GM23338 (cell line): ENCODE data around the gene GHR. TPM values are rescaled to one million over a fixed set of nuclear protein-coding genes. Genes with fewer than 3 reads are reported as not detected.

Experiments
- ATAC-seq: fragments of 200-7000 bp; cut with Tn5 transposase; 3 replicates; pipeline ENCODE4 v1.9.1; 2020
- DNase-seq: peaks from one replicate; pipeline ENCODE4 v3.0.0-alpha.2; 2015; ENCODE audit warnings: low spot score
- H2AFZ ChIP-seq: fragments of 200-600 bp; sonication (generic); 2 replicates; pipeline ENCODE4 v1.8.0; 2016; ENCODE audit warnings: antibody characterized with exemption, mild to moderate bottlenecking, moderate library complexity
- H3F3A ChIP-seq: fragments of 200-600 bp; sonication (generic); replicated peaks from 2 replicates; pipeline ENCODE4 v1.8.0; 2017; ENCODE audit warnings: antibody characterized with exemption, mixed run types, low read depth
- H3K27ac ChIP-seq: fragments of 200-600 bp; sonication (generic); 2 replicates; pipeline ENCODE4 v1.6.1; 2016; ENCODE audit warnings: low read depth
- H3K27me3 ChIP-seq: fragments of 200-600 bp; sonication (generic); 2 replicates; pipeline ENCODE4 v1.8.0; 2016; ENCODE audit warnings: mild to moderate bottlenecking, mixed run types, moderate library complexity; ENCODE audit not compliant: insufficient read depth
- H3K36me3 ChIP-seq: fragments of 200-600 bp; sonication (generic); 2 replicates; pipeline ENCODE4 v1.8.0; 2016; ENCODE audit warnings: mild to moderate bottlenecking; ENCODE audit not compliant: insufficient read depth
- H3K4me1 ChIP-seq: fragments of 200-600 bp; sonication (generic); 2 replicates; pipeline ENCODE4 v1.8.0; 2016; ENCODE audit warnings: mild to moderate bottlenecking, moderate library complexity; ENCODE audit not compliant: insufficient read depth
- H3K4me2 ChIP-seq: fragments of 200-600 bp; sonication (generic); 2 replicates; pipeline ENCODE4 v1.7.1; 2017; ENCODE audit warnings: mixed run types
- H3K4me3 ChIP-seq: fragments of 200-600 bp; sonication (generic); 2 replicates; pipeline ENCODE4 v1.6.1; 2016; ENCODE audit warnings: mixed run types
- H3K79me2 ChIP-seq: fragments of 200-600 bp; sonication (generic); replicated peaks from 2 replicates; pipeline ENCODE4 v1.8.0; 2017; ENCODE audit warnings: mild to moderate bottlenecking; ENCODE audit not compliant: insufficient read depth
- H3K9me2 ChIP-seq: fragments of 200-600 bp; sonication (generic); 2 replicates; pipeline ENCODE4 v1.8.0; 2017; ENCODE audit not compliant: insufficient read depth
- H4K20me1 ChIP-seq: fragments of 200-600 bp; sonication (generic); replicated peaks from 2 replicates; pipeline ENCODE4 v1.8.0; 2017; ENCODE audit warnings: mild to moderate bottlenecking; ENCODE audit not compliant: insufficient read depth
- H3K27ac Mint-ChIP-seq: 2 replicates; pipeline ENCODE4 v1.8.0; 2020; ENCODE audit warnings: inconsistent platforms, mild to moderate bottlenecking, moderate library complexity, mixed read lengths
- H3K27me3 Mint-ChIP-seq: 3 replicates; pipeline ENCODE4 v1.8.0; 2022; ENCODE audit warnings: low read depth, mild to moderate bottlenecking, moderate library complexity, mixed read lengths, inconsistent platforms; ENCODE audit not compliant: insufficient read depth, poor library complexity
- H3K36me3 Mint-ChIP-seq: 3 replicates; pipeline ENCODE4 v1.8.0; 2021; ENCODE audit warnings: low read depth, mild to moderate bottlenecking, inconsistent platforms, moderate library complexity, mixed read lengths
- H3K4me1 Mint-ChIP-seq: 3 replicates; pipeline ENCODE4 v1.8.0; 2020; ENCODE audit warnings: mild to moderate bottlenecking, inconsistent platforms, mixed read lengths
- H3K4me3 Mint-ChIP-seq: 3 replicates; pipeline ENCODE4 v1.8.0; 2021; ENCODE audit warnings: moderate library complexity, mild to moderate bottlenecking, inconsistent platforms, mixed read lengths
- H3K9me3 Mint-ChIP-seq: 3 replicates; pipeline ENCODE4 v1.8.0; 2020; ENCODE audit warnings: moderate library complexity, mild to moderate bottlenecking, inconsistent platforms, mixed read lengths
- CREB1 ChIP-seq: fragments of 250-450 bp; sonication (Bioruptor Pico); IDR thresholded peaks from 2 replicates; pipeline ENCODE4 v1.5.0; 2020; ENCODE audit warnings: low read depth, mild to moderate bottlenecking, moderate library complexity
- CTCF ChIP-seq, 2 experiments: fragments of 200-600 bp in 1 of 2; sonication (generic) in 1 of 2; conservative IDR thresholded peaks; 2 replicates each; pipeline versions ENCODE4 v1.5.1 to v1.6.1; 2016 to 2017; ENCODE audit warnings: antibody characterized with exemption in 2 of 2, low read depth in 2 of 2, mild to moderate bottlenecking in 2 of 2, moderate library complexity in 1 of 2
- ETS1 ChIP-seq: IDR thresholded peaks from 2 replicates; pipeline ENCODE4 v1.6.1; 2016; ENCODE audit warnings: antibody characterized with exemption
- EZH2 ChIP-seq: fragments of 200-600 bp; sonication (generic); IDR thresholded peaks from one replicate; pipeline ENCODE4 v1.8.0; 2017; ENCODE audit warnings: antibody characterized with exemption, mild to moderate bottlenecking, low read depth; ENCODE audit not compliant: unreplicated experiment
- EZH2phosphoT487 ChIP-seq: fragments of 200-600 bp; sonication (generic); IDR thresholded peaks from one replicate; pipeline ENCODE4 v1.8.1; 2018; ENCODE audit warnings: antibody characterized with exemption; ENCODE audit not compliant: unreplicated experiment
- JUNB ChIP-seq: IDR thresholded peaks from one replicate; pipeline ENCODE4 v1.6.1; 2016; ENCODE audit warnings: antibody characterized with exemption; ENCODE audit not compliant: unreplicated experiment
- NANOG ChIP-seq: IDR thresholded peaks from 2 replicates; pipeline ENCODE4 v1.6.1; 2016; ENCODE audit warnings: antibody characterized with exemption, borderline replicate concordance
- POLR2AphosphoS5 ChIP-seq: IDR thresholded peaks from 2 replicates; pipeline ENCODE4 v1.6.1; 2016; ENCODE audit warnings: antibody characterized with exemption, low read depth
- STAT1 ChIP-seq: IDR thresholded peaks from one replicate; pipeline ENCODE4 v1.6.1; 2016; ENCODE audit warnings: antibody characterized with exemption; ENCODE audit not compliant: unreplicated experiment
- ZNF114 ChIP-seq: fragments of 250-450 bp; sonication (Bioruptor Pico); IDR thresholded peaks from 2 replicates; pipeline ENCODE4 v1.5.0; 2020; ENCODE audit warnings: mild to moderate bottlenecking, moderate library complexity
- ZNF331 ChIP-seq: fragments of 250-450 bp; sonication (Bioruptor Pico); IDR thresholded peaks from 2 replicates; pipeline ENCODE4 v1.5.0; 2020; ENCODE audit warnings: low read depth, mild to moderate bottlenecking, moderate library complexity
- ZNF462 ChIP-seq: fragments of 250-450 bp; sonication (Bioruptor Pico); IDR thresholded peaks from 2 replicates; pipeline ENCODE4 v1.5.0; 2020; ENCODE audit warnings: mild to moderate bottlenecking, moderate library complexity
- polyA plus RNA-seq: library from polyadenylated mRNA; unstranded; fragments of >200 nt; fragmentation: Nextera tagmentation; extraction: Ambion mirVana; gene quantifications from 2 replicates; pipeline ENCODE4 v1.2.1, GENCODE V29; 2016
- total RNA-seq: library from RNA; depleted of rRNA; stranded (reverse); fragments of >200 nt; shearing (Covaris generic); gene quantifications from 2 replicates; pipeline ENCODE4 v1.2.3, GENCODE V29; 2014
- TF ChIP-seq, protein P1 (sequence below): IDR thresholded peaks from one replicate; pipeline ENCODE4 v1.6.1; 2018; ENCODE audit warnings: antibody characterized with exemption; ENCODE audit not compliant: unreplicated experiment

Gene GHR
- total and polyA plus RNA-seq, 2 experiments from 2014 or later: 0.21 to 1.9 TPM

DNA sequence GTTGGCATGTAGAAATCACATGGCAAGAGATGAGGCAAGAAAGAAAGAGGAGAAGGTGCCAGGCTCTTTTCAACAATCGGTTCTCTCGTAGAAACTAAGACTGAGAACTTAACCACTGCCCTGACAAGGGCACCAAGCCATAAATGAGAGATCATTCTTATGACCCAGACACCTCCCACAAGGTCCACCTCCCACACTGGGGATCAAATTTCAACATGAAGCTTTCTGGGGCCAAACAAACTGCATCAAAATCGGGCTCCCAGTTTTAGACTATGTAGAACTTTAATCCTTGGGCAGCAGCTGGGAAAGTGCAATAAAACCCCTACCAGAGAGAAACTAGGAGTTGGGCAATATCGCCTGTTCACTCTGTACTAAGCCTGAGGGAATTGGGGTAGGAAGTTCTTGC lies 183.2 kb downstream of the GHR start:
- DNase-seq (no peak), ATAC-seq (no peak)
- Mint-ChIP-seq H3K27ac (no peak overlapping the region), H3K36me3 (no peaks in the 10 kb centered on the region; the same call in 2 of the 3 replicates), H3K9me3 (peaks cover 9% of the 10 kb centered on the region; the same call in 2 of the 3 replicates), H3K4me3 (no peak overlapping the region), H3K27me3 (peaks cover 1% of the 10 kb centered on the region), H3K4me1 (no peaks in the 10 kb centered on the region)
- H3K79me2 ChIP-seq: no peaks in the 10 kb centered on the region
- H3K4me2 ChIP-seq: no peak overlapping the region
- H3K36me3 ChIP-seq: no peaks in the 10 kb centered on the region
- TF ChIP-seq POLR2AphosphoS5 (no peak), JUNB (no peak), STAT1 (no peak), ZNF331 (CRISPR knock-in tag) (no peak), ZNF114 (CRISPR knock-in tag) (no peak), CREB1 (CRISPR knock-in tag) (no peak), EZH2phosphoT487 (no peak), ZNF462 (CRISPR knock-in tag) (no peak), NANOG (no peak), ETS1 (no peak), EZH2 (no peak), CTCF (conservative IDR thresholded peaks at IDR 0.05; ENCODE audit: low read depth in 2 of 2) (no peak)
- TF ChIP-seq, protein P1, sequence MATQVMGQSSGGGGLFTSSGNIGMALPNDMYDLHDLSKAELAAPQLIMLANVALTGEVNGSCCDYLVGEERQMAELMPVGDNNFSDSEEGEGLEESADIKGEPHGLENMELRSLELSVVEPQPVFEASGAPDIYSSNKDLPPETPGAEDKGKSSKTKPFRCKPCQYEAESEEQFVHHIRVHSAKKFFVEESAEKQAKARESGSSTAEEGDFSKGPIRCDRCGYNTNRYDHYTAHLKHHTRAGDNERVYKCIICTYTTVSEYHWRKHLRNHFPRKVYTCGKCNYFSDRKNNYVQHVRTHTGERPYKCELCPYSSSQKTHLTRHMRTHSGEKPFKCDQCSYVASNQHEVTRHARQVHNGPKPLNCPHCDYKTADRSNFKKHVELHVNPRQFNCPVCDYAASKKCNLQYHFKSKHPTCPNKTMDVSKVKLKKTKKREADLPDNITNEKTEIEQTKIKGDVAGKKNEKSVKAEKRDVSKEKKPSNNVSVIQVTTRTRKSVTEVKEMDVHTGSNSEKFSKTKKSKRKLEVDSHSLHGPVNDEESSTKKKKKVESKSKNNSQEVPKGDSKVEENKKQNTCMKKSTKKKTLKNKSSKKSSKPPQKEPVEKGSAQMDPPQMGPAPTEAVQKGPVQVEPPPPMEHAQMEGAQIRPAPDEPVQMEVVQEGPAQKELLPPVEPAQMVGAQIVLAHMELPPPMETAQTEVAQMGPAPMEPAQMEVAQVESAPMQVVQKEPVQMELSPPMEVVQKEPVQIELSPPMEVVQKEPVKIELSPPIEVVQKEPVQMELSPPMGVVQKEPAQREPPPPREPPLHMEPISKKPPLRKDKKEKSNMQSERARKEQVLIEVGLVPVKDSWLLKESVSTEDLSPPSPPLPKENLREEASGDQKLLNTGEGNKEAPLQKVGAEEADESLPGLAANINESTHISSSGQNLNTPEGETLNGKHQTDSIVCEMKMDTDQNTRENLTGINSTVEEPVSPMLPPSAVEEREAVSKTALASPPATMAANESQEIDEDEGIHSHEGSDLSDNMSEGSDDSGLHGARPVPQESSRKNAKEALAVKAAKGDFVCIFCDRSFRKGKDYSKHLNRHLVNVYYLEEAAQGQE: no peak
- H3K27me3 ChIP-seq: no peaks in the 10 kb centered on the region
- H3F3A ChIP-seq: no peaks in the 10 kb centered on the region
- H3K4me3 ChIP-seq: no peak overlapping the region
- H3K9me2 ChIP-seq: 0 out of 2 replicates have a peak, but pooled peaks cover 7% of the 10 kb centered on the region
- no peak overlapping the region for H3K27ac ChIP-seq
- no peak overlapping the region for H2AFZ ChIP-seq
- H3K4me1 ChIP-seq: no peaks in the 10 kb centered on the region
- no peaks in the 10 kb centered on the region for H4K20me1 ChIP-seq
